Measurements from ENCODE around the gene STK25.

- no peak for TF ChIP-seq ZNF462 (CRISPR knock-in tag; IDR thresholded peaks at IDR 0.05)
- TF ChIP-seq, protein P1, sequence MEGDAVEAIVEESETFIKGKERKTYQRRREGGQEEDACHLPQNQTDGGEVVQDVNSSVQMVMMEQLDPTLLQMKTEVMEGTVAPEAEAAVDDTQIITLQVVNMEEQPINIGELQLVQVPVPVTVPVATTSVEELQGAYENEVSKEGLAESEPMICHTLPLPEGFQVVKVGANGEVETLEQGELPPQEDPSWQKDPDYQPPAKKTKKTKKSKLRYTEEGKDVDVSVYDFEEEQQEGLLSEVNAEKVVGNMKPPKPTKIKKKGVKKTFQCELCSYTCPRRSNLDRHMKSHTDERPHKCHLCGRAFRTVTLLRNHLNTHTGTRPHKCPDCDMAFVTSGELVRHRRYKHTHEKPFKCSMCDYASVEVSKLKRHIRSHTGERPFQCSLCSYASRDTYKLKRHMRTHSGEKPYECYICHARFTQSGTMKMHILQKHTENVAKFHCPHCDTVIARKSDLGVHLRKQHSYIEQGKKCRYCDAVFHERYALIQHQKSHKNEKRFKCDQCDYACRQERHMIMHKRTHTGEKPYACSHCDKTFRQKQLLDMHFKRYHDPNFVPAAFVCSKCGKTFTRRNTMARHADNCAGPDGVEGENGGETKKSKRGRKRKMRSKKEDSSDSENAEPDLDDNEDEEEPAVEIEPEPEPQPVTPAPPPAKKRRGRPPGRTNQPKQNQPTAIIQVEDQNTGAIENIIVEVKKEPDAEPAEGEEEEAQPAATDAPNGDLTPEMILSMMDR (conservative IDR thresholded peaks at IDR 0.05; ENCODE audit: low read depth in 2 of 2): no peak
- TF ChIP-seq REST (IDR thresholded peaks at IDR 0.05; ENCODE audit: unreplicated experiment): no peak
- no peak for TF ChIP-seq POLR2AphosphoS5 (IDR thresholded peaks at IDR 0.05; ENCODE audit: low read depth)
- no peak for TF ChIP-seq EZH2phosphoT487 (IDR thresholded peaks at IDR 0.05; ENCODE audit: unreplicated experiment)
- no peak for TF ChIP-seq CREB1 (CRISPR knock-in tag; IDR thresholded peaks at IDR 0.05; ENCODE audit: low read depth)
- no peak for TF ChIP-seq EZH2 (IDR thresholded peaks at IDR 0.05; ENCODE audit: low read depth, unreplicated experiment)
Observed at GRCh38 chr2:241532733-241533601, 24.6 kb upstream of the STK25 start.
